Measurements from ENCODE around the gene SLC25A46.
A peak's percentile ranks its signal among the peaks of the same experiment; 100 is the strongest.
"Not testable (repeated sequence)": the region's sequence is repeated elsewhere in the genome, so short reads cannot be mapped to it uniquely, and the experiment has no call there.

SLC25A46 gene

GRCh38 chr5:110738812-110739651 is at the start of gene SLC25A46:
SLC25A46 (plus strand) TSS chr5:110739007; CDS start chr5:110739120, 113 bp downstream.
- DNase-seq (ENCODE audit: low spot score): peak; percentile 80

- DNase-seq (ENCODE audit: low spot score): not testable (repeated sequence)
These were observed 48.2 kb upstream of the SLC25A46 start for GRCh38 chr5:110690587-110690986.

- DNase-seq (ENCODE audit: low spot score): not testable (repeated sequence)
These were observed 46.1 kb upstream of the SLC25A46 start for GRCh38 chr5:110692669-110693068.

GRCh38 chr5:110702300-110702699 is 36.5 kb upstream of the SLC25A46 start:
- no peak for DNase-seq (ENCODE audit: low spot score)

GRCh38 chr5:110702704-110703103 is 36.1 kb upstream of the SLC25A46 start:
- no peak for DNase-seq (ENCODE audit: low spot score)

- DNase-seq (ENCODE audit: low spot score): no peak
These were observed 35.3 kb upstream of the SLC25A46 start for GRCh38 chr5:110703481-110703880.

GRCh38 chr5:110705349-110705748 is 33.5 kb upstream of the SLC25A46 start:
- no peak for DNase-seq (ENCODE audit: low spot score)

GRCh38 chr5:110707260-110707844 is 31.5 kb upstream of the SLC25A46 start:
- DNase-seq (ENCODE audit: low spot score): no peak

- DNase-seq (ENCODE audit: low spot score): no peak
These were observed 22.3 kb upstream of the SLC25A46 start for GRCh38 chr5:110716247-110717245.

GRCh38 chr5:110718311-110718710 is 20.5 kb upstream of the SLC25A46 start:
- DNase-seq (ENCODE audit: low spot score): no peak

- DNase-seq (ENCODE audit: low spot score): peak; percentile 7
These were observed 12.4 kb upstream of the SLC25A46 start, which contains the start of gene TMEM232 for GRCh38 chr5:110726249-110727024. TMEM232 (minus strand) TSS chr5:110726671; CDS start chr5:110667352, 59,319 bp downstream.

- DNase-seq (ENCODE audit: low spot score): no peak
These were observed 11.8 kb upstream of the SLC25A46 start for GRCh38 chr5:110727025-110727314.

GRCh38 chr5:110731499-110731898 is 7.3 kb upstream of the SLC25A46 start:
- DNase-seq (ENCODE audit: low spot score): not testable (repeated sequence)

GRCh38 chr5:110734101-110734500 is 4.7 kb upstream of the SLC25A46 start:
- no peak for DNase-seq (ENCODE audit: low spot score)

GRCh38 chr5:110735556-110735955 is 3.3 kb upstream of the SLC25A46 start:
- DNase-seq (ENCODE audit: low spot score): no peak

- no peak for DNase-seq (ENCODE audit: low spot score)
These were observed 2.1 kb upstream of the SLC25A46 start for GRCh38 chr5:110736753-110737152.

GRCh38 chr5:110738503-110738811 is 350 bp upstream of the SLC25A46 start:
- no peak for DNase-seq (ENCODE audit: low spot score)

GRCh38 chr5:110751902-110752762 is 13.3 kb downstream of the SLC25A46 start:
- no peak for DNase-seq (ENCODE audit: low spot score)

GRCh38 chr5:110752953-110753352 is 14.1 kb downstream of the SLC25A46 start:
- DNase-seq (ENCODE audit: low spot score): no peak

GRCh38 chr5:110753600-110753999 is 14.8 kb downstream of the SLC25A46 start:
- no peak for DNase-seq (ENCODE audit: low spot score)

GRCh38 chr5:110754181-110754580 is 15.4 kb downstream of the SLC25A46 start:
- no peak for DNase-seq (ENCODE audit: low spot score)
